Liver (tissue), 9 donors: Measurements from ENCODE around the gene EML1. TPM values are rescaled to one million over a fixed set of nuclear protein-coding genes. Genes with fewer than 3 reads are reported as not detected.

Experiments
- DNase-seq: peaks from one replicate; pipeline ENCODE4 v3.0.0-alpha.2; 2017; ENCODE audit warnings: low spot score
- H3K27ac ChIP-seq, 2 donors: one replicate each; pipeline ENCODE4 v1.7.0; 2013; ENCODE audit warnings: inconsistent platforms in 2 of 2, low read length in 2 of 2, control low read depth in 1 of 2, low read depth in 1 of 2, mild to moderate bottlenecking in 1 of 2
- H3K27me3 ChIP-seq, 4 donors: one replicate each; pipeline versions ENCODE4 v1.6.1 to v1.7.0; 2013; ENCODE audit warnings: low read length in 3 of 4, inconsistent platforms in 1 of 4, mild to moderate bottlenecking in 1 of 4, moderate library complexity in 1 of 4; ENCODE audit not compliant: control insufficient read depth in 4 of 4, insufficient read depth in 4 of 4
- H3K36me3 ChIP-seq, 4 donors: one replicate each; pipeline versions ENCODE4 v1.6.1 to v1.7.0; 2013; ENCODE audit warnings: low read length in 3 of 4, mild to moderate bottlenecking in 3 of 4, low read depth in 1 of 4, moderate library complexity in 1 of 4; ENCODE audit not compliant: control insufficient read depth in 4 of 4, insufficient read depth in 3 of 4
- H3K4me1 ChIP-seq, 4 donors: one replicate each; pipeline versions ENCODE4 v1.6.1 to v1.7.0; 2013; ENCODE audit warnings: low read length in 3 of 4, mild to moderate bottlenecking in 3 of 4, moderate library complexity in 1 of 4; ENCODE audit not compliant: control insufficient read depth in 4 of 4, insufficient read depth in 4 of 4
- H3K4me3 ChIP-seq, 3 donors: one replicate each; pipeline versions ENCODE4 v1.6.1 to v1.7.0; 2013; ENCODE audit warnings: low read length in 3 of 3, control low read depth in 1 of 3, low read depth in 1 of 3, mild to moderate bottlenecking in 1 of 3
- H3K9ac ChIP-seq, 2 donors: one replicate each; pipeline ENCODE4 v1.7.0; 2013; ENCODE audit warnings: low read length in 2 of 2, mild to moderate bottlenecking in 2 of 2, moderate library complexity in 2 of 2, control low read depth in 1 of 2, low read depth in 1 of 2
- H3K9me3 ChIP-seq, 4 donors: one replicate each; pipeline versions ENCODE4 v1.6.1 to v1.7.0; 2013; ENCODE audit warnings: low read length in 3 of 4; ENCODE audit not compliant: control insufficient read depth in 4 of 4
- ATF3 ChIP-seq: IDR thresholded peaks from 2 replicates; pipeline ENCODE4 v1.6.1; 2016; ENCODE audit warnings: antibody characterized with exemption
- CTCF ChIP-seq: fragments of 150-350 bp; IDR thresholded peaks from 2 replicates; pipeline ENCODE4 v1.5.1; 2017; ENCODE audit warnings: improper control_type of control experiment, low read depth, low read length; ENCODE audit not compliant: missing input control
- EGR1 ChIP-seq, 2 donors: IDR thresholded peaks; 2 replicates each; pipeline ENCODE4 v1.6.1; 2016 to 2018; ENCODE audit warnings: antibody characterized with exemption in 2 of 2, low read depth in 2 of 2
- FOXA1 ChIP-seq: IDR thresholded peaks from 2 replicates; pipeline ENCODE4 v1.6.1; 2016; ENCODE audit warnings: antibody characterized with exemption
- FOXA2 ChIP-seq: IDR thresholded peaks from 2 replicates; pipeline ENCODE4 v1.6.1; 2016; ENCODE audit warnings: antibody characterized with exemption
- GABPA ChIP-seq, 2 donors: IDR thresholded peaks in 1 of 2; conservative IDR thresholded peaks in 1 of 2; 2 replicates each; pipeline ENCODE4 v1.6.1; 2016; ENCODE audit warnings: antibody characterized with exemption in 2 of 2, mild to moderate bottlenecking in 1 of 2, moderate library complexity in 1 of 2
- HNF4A ChIP-seq, 2 donors: conservative IDR thresholded peaks; 2 replicates each; pipeline ENCODE4 v1.6.1; 2016; ENCODE audit warnings: antibody characterized with exemption in 2 of 2, mild to moderate bottlenecking in 2 of 2
- HNF4G ChIP-seq: IDR thresholded peaks from 2 replicates; pipeline ENCODE4 v1.6.1; 2016; ENCODE audit warnings: antibody characterized with exemption
- JUND ChIP-seq, 2 donors: IDR thresholded peaks; 2 replicates each; pipeline ENCODE4 v1.6.1; 2016; ENCODE audit warnings: antibody characterized with exemption in 2 of 2
- MAX ChIP-seq: IDR thresholded peaks from 2 replicates; pipeline ENCODE4 v1.6.1; 2016; ENCODE audit warnings: antibody characterized with exemption
- NR2F2 ChIP-seq: IDR thresholded peaks from 2 replicates; pipeline ENCODE4 v1.6.1; 2016; ENCODE audit warnings: antibody characterized with exemption
- RAD21 ChIP-seq, 2 donors: IDR thresholded peaks; 2 replicates each; pipeline ENCODE4 v1.6.1; 2016; ENCODE audit warnings: antibody characterized with exemption in 2 of 2, mild to moderate bottlenecking in 2 of 2
- RXRA ChIP-seq, 2 donors: IDR thresholded peaks; 2 replicates each; pipeline ENCODE4 v1.6.1; 2017 to 2018; ENCODE audit warnings: antibody characterized with exemption in 2 of 2, mild to moderate bottlenecking in 1 of 2
- SP1 ChIP-seq: IDR thresholded peaks from 2 replicates; pipeline ENCODE4 v1.6.1; 2018; ENCODE audit warnings: antibody characterized with exemption, mild to moderate bottlenecking
- TAF1 ChIP-seq: conservative IDR thresholded peaks from 2 replicates; pipeline ENCODE4 v1.6.1; 2016; ENCODE audit warnings: antibody characterized with exemption, mild to moderate bottlenecking
- YY1 ChIP-seq: IDR thresholded peaks from 2 replicates; pipeline ENCODE4 v1.6.1; 2016; ENCODE audit warnings: antibody characterized with exemption, mild to moderate bottlenecking
- WGBS: extraction: QIAGEN DNeasy Blood & Tissue Kit; methylation state at CpG from one replicate; pipeline ENCODE4 v1.1.7; 2013; 5-methylcytosine and 5-hydroxymethylcytosine counted together
- polyA plus RNA-seq, 2 donors: library from polyadenylated mRNA; stranded (reverse) in 1 of 2; unstranded in 1 of 2; fragments of 200-250 nt in 1 of 2; fragments of >200 nt in 1 of 2; fragmentation: Nextera tagmentation in 1 of 2; extraction: Ambion mirVana in 1 of 2; gene quantifications; one replicate each; pipeline versions ENCODE4 v1.2.1 to v1.2.3, GENCODE V29; 2013 to 2015
- total RNA-seq, 2 donors: library from RNA; depleted of rRNA; stranded (reverse); fragments of >200 nt; gene quantifications; one replicate each; pipeline ENCODE4 v1.2.3, GENCODE V29; 2014
- TF ChIP-seq, protein P1 (sequence below): IDR thresholded peaks from 2 replicates; pipeline ENCODE4 v1.6.1; 2016; ENCODE audit warnings: antibody characterized with exemption
- donor health status: healthy.
- donor health status: healthy.
- donor health status: healthy.
- donor health status: healthy.
- donor health status: healthy.

The EML1 gene
- total and polyA plus RNA-seq, 4 donors, result 2.7 to 14.6 (median 4.6) TPM

- TF ChIP-seq, protein P1, sequence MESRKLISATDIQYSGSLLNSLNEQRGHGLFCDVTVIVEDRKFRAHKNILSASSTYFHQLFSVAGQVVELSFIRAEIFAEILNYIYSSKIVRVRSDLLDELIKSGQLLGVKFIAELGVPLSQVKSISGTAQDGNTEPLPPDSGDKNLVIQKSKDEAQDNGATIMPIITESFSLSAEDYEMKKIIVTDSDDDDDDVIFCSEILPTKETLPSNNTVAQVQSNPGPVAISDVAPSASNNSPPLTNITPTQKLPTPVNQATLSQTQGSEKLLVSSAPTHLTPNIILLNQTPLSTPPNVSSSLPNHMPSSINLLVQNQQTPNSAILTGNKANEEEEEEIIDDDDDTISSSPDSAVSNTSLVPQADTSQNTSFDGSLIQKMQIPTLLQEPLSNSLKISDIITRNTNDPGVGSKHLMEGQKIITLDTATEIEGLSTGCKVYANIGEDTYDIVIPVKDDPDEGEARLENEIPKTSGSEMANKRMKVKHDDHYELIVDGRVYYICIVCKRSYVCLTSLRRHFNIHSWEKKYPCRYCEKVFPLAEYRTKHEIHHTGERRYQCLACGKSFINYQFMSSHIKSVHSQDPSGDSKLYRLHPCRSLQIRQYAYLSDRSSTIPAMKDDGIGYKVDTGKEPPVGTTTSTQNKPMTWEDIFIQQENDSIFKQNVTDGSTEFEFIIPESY, result no peak
- no peak for TF ChIP-seq GABPA (IDR thresholded peaks at IDR 0.05 in 1 of 2, conservative IDR thresholded peaks at IDR 0.05 in 1 of 2)
- no peak for TF ChIP-seq NR2F2
- no peak for TF ChIP-seq HNF4A (conservative IDR thresholded peaks at IDR 0.05)
- TF ChIP-seq SP1, result no peak
- no peak for TF ChIP-seq RXRA (IDR thresholded peaks at IDR 0.05)
- no peak for TF ChIP-seq MAX
- TF ChIP-seq FOXA1, result no peak
- no peak for TF ChIP-seq HNF4G
- TF ChIP-seq JUND (IDR thresholded peaks at IDR 0.05), result no peak
- TF ChIP-seq FOXA2, result no peak
Measured at GRCh38 chr14:99757331-99758070, 35.7 kb upstream of the EML1 start (continued).

GRCh38 chr14:99758121-99758821 is 34.9 kb upstream of the EML1 start:
- H3K4me1 ChIP-seq, result peaks cover 0 to 2% (median 0%) of the 10 kb centered on the region in 4 donors
- no peak overlapping the region for H3K27ac ChIP-seq
- 88% methylated on average over 11 of the region's 11 CpGs for WGBS

More at GRCh38 chr14:99758121-99758821, 34.9 kb upstream of the EML1 start:
- Histone ChIP-seq H3K4me3 (no peak overlapping the region), H3K9me3 (no peaks in the 10 kb centered on the region), H3K9ac (no peak overlapping the region), H3K36me3 (no peaks in the 10 kb centered on the region), H3K27me3 (peaks cover 0 to 2% (median 0%) of the 10 kb centered on the region in 4 donors)
- no peak for TF ChIP-seq MAX
- no peak for TF ChIP-seq TAF1
- no peak for TF ChIP-seq RAD21 (IDR thresholded peaks at IDR 0.05)
- TF ChIP-seq GABPA (IDR thresholded peaks at IDR 0.05 in 1 of 2, conservative IDR thresholded peaks at IDR 0.05 in 1 of 2), result no peak
- TF ChIP-seq HNF4G, result no peak
- no peak for TF ChIP-seq ATF3
- no peak for TF ChIP-seq FOXA2
- TF ChIP-seq NR2F2, result no peak
- TF ChIP-seq FOXA1, result no peak
- TF ChIP-seq EGR1 (IDR thresholded peaks at IDR 0.05; ENCODE audit: low read depth in 2 of 2), result no peak
- no peak for TF ChIP-seq SP1
- TF ChIP-seq, protein P1, result no peak
- TF ChIP-seq RXRA (IDR thresholded peaks at IDR 0.05), result no peak
- TF ChIP-seq YY1, result no peak
- TF ChIP-seq CTCF, result no peak
- TF ChIP-seq JUND (IDR thresholded peaks at IDR 0.05), result no peak
- TF ChIP-seq HNF4A (conservative IDR thresholded peaks at IDR 0.05), result no peak
- no peak for DNase-seq
